ENCODE measurements around the gene OTX1. TPM values are rescaled to one million over a fixed set of nuclear protein-coding genes. Genes with fewer than 3 reads are reported as not detected.

Gene OTX1
- total and polyA plus RNA-seq, 2 experiments from 2014 or later, result 1.3 to 2.2 TPM

DNA sequence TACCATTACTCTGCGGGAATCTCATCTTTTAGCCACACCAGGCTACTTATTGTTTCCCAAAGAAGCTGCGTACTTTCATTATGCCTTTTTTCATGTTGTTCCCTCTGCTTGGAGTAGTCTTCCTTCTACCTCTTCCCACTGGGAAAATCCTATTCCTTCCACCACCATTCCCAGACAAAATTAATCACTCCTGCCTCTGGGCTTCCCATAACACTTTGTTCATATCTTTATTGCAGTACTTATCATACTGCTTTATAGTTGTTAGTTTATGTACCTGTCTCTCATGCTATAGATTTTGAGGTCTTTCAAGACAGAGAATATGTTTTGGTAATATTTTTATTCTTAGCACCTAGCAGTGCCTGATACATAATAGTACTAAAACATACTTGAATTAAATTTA is 16.2 kb downstream of the OTX1 start:
- H3K4me1 Mint-ChIP-seq, result no peaks in the 10 kb centered on the region; the same call in 2 of the 3 replicates
- Histone ChIP-seq H3K4me3 (no peak overlapping the region), H3K9me2 (ENCODE audit: insufficient read depth) (no peaks in the 10 kb centered on the region), H3K4me2 (no peak overlapping the region), H3K79me2 (replicated peaks; ENCODE audit: insufficient read depth) (no peaks in the 10 kb centered on the region), H3K27ac (ENCODE audit: low read depth) (no peak overlapping the region), H3K36me3 (ENCODE audit: insufficient read depth) (no peaks in the 10 kb centered on the region), H2AFZ (no peak overlapping the region; the same call in 1 of the 2 replicates), H3K27me3 (ENCODE audit: insufficient read depth) (peaks cover 23% of the 10 kb centered on the region), H3K4me1 (ENCODE audit: insufficient read depth) (no peaks in the 10 kb centered on the region), H4K20me1 (replicated peaks; ENCODE audit: insufficient read depth) (no peaks in the 10 kb centered on the region), H3F3A (replicated peaks; ENCODE audit: low read depth) (no peaks in the 10 kb centered on the region)
- H3K36me3 Mint-ChIP-seq (ENCODE audit: low read depth), result no peaks in the 10 kb centered on the region
- TF ChIP-seq NANOG (IDR thresholded peaks at IDR 0.05; ENCODE audit: borderline replicate concordance), result no peak
- TF ChIP-seq STAT1 (IDR thresholded peaks at IDR 0.05; ENCODE audit: unreplicated experiment), result no peak
- no peak for TF ChIP-seq EZH2phosphoT487 (IDR thresholded peaks at IDR 0.05; ENCODE audit: unreplicated experiment)
- TF ChIP-seq POLR2AphosphoS5 (IDR thresholded peaks at IDR 0.05; ENCODE audit: low read depth), result no peak
- TF ChIP-seq EZH2 (IDR thresholded peaks at IDR 0.05; ENCODE audit: low read depth, unreplicated experiment), result no peak
- TF ChIP-seq, protein P1, sequence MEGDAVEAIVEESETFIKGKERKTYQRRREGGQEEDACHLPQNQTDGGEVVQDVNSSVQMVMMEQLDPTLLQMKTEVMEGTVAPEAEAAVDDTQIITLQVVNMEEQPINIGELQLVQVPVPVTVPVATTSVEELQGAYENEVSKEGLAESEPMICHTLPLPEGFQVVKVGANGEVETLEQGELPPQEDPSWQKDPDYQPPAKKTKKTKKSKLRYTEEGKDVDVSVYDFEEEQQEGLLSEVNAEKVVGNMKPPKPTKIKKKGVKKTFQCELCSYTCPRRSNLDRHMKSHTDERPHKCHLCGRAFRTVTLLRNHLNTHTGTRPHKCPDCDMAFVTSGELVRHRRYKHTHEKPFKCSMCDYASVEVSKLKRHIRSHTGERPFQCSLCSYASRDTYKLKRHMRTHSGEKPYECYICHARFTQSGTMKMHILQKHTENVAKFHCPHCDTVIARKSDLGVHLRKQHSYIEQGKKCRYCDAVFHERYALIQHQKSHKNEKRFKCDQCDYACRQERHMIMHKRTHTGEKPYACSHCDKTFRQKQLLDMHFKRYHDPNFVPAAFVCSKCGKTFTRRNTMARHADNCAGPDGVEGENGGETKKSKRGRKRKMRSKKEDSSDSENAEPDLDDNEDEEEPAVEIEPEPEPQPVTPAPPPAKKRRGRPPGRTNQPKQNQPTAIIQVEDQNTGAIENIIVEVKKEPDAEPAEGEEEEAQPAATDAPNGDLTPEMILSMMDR (conservative IDR thresholded peaks at IDR 0.05; ENCODE audit: low read depth in 2 of 2), result no peak
- no peak for TF ChIP-seq JUNB (IDR thresholded peaks at IDR 0.05; ENCODE audit: unreplicated experiment)
- TF ChIP-seq ZNF331 (CRISPR knock-in tag; IDR thresholded peaks at IDR 0.05; ENCODE audit: low read depth), result no peak
- TF ChIP-seq, protein P2, sequence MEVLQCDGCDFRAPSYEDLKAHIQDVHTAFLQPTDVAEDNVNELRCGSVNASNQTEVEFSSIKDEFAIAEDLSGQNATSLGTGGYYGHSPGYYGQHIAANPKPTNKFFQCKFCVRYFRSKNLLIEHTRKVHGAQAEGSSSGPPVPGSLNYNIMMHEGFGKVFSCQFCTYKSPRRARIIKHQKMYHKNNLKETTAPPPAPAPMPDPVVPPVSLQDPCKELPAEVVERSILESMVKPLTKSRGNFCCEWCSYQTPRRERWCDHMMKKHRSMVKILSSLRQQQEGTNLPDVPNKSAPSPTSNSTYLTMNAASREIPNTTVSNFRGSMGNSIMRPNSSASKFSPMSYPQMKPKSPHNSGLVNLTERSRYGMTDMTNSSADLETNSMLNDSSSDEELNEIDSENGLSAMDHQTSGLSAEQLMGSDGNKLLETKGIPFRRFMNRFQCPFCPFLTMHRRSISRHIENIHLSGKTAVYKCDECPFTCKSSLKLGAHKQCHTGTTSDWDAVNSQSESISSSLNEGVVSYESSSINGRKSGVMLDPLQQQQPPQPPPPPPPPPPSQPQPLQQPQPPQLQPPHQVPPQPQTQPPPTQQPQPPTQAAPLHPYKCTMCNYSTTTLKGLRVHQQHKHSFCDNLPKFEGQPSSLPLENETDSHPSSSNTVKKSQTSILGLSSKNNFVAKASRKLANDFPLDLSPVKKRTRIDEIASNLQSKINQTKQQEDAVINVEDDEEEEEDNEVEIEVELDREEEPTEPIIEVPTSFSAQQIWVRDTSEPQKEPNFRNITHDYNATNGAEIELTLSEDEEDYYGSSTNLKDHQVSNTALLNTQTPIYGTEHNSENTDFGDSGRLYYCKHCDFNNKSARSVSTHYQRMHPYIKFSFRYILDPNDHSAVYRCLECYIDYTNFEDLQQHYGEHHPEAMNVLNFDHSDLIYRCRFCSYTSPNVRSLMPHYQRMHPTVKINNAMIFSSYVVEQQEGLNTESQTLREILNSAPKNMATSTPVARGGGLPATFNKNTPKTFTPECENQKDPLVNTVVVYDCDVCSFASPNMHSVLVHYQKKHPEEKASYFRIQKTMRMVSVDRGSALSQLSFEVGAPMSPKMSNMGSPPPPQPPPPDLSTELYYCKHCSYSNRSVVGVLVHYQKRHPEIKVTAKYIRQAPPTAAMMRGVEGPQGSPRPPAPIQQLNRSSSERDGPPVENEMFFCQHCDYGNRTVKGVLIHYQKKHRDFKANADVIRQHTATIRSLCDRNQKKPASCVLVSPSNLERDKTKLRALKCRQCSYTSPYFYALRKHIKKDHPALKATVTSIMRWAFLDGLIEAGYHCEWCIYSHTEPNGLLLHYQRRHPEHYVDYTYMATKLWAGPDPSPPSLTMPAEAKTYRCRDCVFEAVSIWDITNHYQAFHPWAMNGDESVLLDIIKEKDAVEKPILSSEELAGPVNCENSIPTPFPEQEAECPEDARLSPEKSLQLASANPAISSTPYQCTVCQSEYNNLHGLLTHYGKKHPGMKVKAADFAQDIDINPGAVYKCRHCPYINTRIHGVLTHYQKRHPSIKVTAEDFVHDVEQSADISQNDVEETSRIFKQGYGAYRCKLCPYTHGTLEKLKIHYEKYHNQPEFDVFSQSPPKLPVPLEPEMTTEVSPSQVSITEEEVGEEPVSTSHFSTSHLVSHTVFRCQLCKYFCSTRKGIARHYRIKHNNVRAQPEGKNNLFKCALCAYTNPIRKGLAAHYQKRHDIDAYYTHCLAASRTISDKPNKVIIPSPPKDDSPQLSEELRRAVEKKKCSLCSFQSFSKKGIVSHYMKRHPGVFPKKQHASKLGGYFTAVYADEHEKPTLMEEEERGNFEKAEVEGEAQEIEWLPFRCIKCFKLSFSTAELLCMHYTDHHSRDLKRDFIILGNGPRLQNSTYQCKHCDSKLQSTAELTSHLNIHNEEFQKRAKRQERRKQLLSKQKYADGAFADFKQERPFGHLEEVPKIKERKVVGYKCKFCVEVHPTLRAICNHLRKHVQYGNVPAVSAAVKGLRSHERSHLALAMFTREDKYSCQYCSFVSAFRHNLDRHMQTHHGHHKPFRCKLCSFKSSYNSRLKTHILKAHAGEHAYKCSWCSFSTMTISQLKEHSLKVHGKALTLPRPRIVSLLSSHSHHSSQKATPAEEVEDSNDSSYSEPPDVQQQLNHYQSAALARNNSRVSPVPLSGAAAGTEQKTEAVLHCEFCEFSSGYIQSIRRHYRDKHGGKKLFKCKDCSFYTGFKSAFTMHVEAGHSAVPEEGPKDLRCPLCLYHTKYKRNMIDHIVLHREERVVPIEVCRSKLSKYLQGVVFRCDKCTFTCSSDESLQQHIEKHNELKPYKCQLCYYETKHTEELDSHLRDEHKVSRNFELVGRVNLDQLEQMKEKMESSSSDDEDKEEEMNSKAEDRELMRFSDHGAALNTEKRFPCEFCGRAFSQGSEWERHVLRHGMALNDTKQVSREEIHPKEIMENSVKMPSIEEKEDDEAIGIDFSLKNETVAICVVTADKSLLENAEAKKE (CRISPR knock-in tag; IDR thresholded peaks at IDR 0.05), result no peak
- no peak for TF ChIP-seq ZNF114 (CRISPR knock-in tag; IDR thresholded peaks at IDR 0.05)
- TF ChIP-seq, protein P3, sequence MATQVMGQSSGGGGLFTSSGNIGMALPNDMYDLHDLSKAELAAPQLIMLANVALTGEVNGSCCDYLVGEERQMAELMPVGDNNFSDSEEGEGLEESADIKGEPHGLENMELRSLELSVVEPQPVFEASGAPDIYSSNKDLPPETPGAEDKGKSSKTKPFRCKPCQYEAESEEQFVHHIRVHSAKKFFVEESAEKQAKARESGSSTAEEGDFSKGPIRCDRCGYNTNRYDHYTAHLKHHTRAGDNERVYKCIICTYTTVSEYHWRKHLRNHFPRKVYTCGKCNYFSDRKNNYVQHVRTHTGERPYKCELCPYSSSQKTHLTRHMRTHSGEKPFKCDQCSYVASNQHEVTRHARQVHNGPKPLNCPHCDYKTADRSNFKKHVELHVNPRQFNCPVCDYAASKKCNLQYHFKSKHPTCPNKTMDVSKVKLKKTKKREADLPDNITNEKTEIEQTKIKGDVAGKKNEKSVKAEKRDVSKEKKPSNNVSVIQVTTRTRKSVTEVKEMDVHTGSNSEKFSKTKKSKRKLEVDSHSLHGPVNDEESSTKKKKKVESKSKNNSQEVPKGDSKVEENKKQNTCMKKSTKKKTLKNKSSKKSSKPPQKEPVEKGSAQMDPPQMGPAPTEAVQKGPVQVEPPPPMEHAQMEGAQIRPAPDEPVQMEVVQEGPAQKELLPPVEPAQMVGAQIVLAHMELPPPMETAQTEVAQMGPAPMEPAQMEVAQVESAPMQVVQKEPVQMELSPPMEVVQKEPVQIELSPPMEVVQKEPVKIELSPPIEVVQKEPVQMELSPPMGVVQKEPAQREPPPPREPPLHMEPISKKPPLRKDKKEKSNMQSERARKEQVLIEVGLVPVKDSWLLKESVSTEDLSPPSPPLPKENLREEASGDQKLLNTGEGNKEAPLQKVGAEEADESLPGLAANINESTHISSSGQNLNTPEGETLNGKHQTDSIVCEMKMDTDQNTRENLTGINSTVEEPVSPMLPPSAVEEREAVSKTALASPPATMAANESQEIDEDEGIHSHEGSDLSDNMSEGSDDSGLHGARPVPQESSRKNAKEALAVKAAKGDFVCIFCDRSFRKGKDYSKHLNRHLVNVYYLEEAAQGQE (IDR thresholded peaks at IDR 0.05; ENCODE audit: unreplicated experiment), result no peak
- TF ChIP-seq, protein P4, sequence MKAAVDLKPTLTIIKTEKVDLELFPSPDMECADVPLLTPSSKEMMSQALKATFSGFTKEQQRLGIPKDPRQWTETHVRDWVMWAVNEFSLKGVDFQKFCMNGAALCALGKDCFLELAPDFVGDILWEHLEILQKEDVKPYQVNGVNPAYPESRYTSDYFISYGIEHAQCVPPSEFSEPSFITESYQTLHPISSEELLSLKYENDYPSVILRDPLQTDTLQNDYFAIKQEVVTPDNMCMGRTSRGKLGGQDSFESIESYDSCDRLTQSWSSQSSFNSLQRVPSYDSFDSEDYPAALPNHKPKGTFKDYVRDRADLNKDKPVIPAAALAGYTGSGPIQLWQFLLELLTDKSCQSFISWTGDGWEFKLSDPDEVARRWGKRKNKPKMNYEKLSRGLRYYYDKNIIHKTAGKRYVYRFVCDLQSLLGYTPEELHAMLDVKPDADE (IDR thresholded peaks at IDR 0.05), result no peak
- TF ChIP-seq CREB1 (CRISPR knock-in tag; IDR thresholded peaks at IDR 0.05; ENCODE audit: low read depth), result no peak
- ATAC-seq (no peak), DNase-seq (ENCODE audit: low spot score) (no peak)
- H3K27me3 Mint-ChIP-seq (ENCODE audit: insufficient read depth, low read depth, poor library complexity), result peaks cover 5% of the 10 kb centered on the region
- H3K27ac Mint-ChIP-seq, result no peak overlapping the region
- no peaks in the 10 kb centered on the region for H3K9me3 Mint-ChIP-seq
- no peak overlapping the region for H3K4me3 Mint-ChIP-seq
